ENCODE measurements around the gene CDH10.

GRCh38 chr5:24539613-24540012 lies 105.2 kb downstream of the CDH10 start:
- TF ChIP-seq, protein P1, sequence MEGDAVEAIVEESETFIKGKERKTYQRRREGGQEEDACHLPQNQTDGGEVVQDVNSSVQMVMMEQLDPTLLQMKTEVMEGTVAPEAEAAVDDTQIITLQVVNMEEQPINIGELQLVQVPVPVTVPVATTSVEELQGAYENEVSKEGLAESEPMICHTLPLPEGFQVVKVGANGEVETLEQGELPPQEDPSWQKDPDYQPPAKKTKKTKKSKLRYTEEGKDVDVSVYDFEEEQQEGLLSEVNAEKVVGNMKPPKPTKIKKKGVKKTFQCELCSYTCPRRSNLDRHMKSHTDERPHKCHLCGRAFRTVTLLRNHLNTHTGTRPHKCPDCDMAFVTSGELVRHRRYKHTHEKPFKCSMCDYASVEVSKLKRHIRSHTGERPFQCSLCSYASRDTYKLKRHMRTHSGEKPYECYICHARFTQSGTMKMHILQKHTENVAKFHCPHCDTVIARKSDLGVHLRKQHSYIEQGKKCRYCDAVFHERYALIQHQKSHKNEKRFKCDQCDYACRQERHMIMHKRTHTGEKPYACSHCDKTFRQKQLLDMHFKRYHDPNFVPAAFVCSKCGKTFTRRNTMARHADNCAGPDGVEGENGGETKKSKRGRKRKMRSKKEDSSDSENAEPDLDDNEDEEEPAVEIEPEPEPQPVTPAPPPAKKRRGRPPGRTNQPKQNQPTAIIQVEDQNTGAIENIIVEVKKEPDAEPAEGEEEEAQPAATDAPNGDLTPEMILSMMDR (IDR thresholded peaks at IDR 0.05; ENCODE audit: low read length): no peak
- no peak for TF ChIP-seq EZH2 (optimal IDR thresholded peaks at IDR 0.05; ENCODE audit: low read depth, low read length)

Measured in MM.1S (cell line).